ENCODE measurements around the gene CNPY3.

- TF ChIP-seq CTCF (IDR thresholded peaks at IDR 0.05; ENCODE audit: low read length) = no peak
- TF ChIP-seq EZH2 (IDR thresholded peaks at IDR 0.05; ENCODE audit: borderline replicate concordance, low read length) = no peak
Observed at GRCh38 chr6:42915732-42916131, 13.5 kb upstream of the CNPY3 start, which contains the start of gene PTCRA.
